ENCODE data around the gene EMC10. TPM values are rescaled to one million over a fixed set of nuclear protein-coding genes. Genes with fewer than 3 reads are reported as not detected.

The EMC10 gene
- total and polyA plus RNA-seq, 8 donors, result 72.3 to 157 (median 90.8) TPM

DNA sequence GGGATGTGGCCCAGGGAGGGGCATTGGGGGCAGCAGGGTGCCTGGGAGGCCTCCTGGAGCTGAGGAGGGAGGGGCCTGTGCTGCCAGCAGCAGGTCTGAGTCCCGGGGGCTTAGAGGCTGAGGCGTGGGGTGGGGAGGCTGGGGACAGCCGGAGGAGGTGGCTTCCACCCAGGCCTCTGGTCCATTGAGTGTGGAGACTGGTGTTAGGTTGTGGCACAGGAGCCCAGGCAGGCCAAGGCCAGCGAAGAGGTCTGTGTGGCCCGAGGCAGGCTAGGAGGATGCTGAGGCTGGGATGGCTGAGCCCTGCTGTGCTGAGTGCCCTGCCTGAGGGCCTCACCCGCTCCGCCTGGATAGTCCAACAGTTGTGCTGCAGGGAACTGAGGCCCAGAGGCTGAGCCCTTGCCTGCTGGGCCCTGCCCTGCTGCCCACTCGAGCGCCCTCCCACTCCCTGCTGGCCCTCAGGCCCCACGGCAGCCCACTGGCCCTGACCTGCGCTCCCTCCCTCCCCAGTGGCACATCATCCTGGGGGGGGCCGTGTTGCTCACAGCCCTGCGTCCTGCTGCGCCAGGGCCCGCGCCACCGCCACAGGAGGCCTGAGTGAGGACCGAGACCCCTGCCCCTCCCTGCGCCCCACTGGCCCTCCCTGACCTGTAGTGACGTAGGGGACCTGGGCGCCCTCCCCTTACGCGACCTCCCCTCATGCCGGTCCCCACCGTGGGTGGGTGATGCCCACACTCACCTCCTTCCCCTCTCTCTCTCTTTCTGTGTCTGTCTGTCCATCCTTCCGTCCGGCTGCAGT is 5.2 kb downstream of the EMC10 start:
- no peaks in the 10 kb centered on the region for H3K27me3 ChIP-seq
- no peak overlapping the region for H3K27ac ChIP-seq
- peaks cover 9 to 21% of the 10 kb centered on the region in 2 donors for H3K4me1 ChIP-seq
- no peak overlapping the region for H3K4me3 ChIP-seq
- ATAC-seq, result no peak
- H3K9me3 ChIP-seq, result no peaks in the 10 kb centered on the region
- peak in 1 of 4 donors; percentile 63 for DNase-seq
- H3K36me3 ChIP-seq, result peaks cover 0 to 64% of the 10 kb centered on the region in 2 donors
- intact Hi-C loops (cut with DNase I), result no loop called here
- TF ChIP-seq, protein P1, sequence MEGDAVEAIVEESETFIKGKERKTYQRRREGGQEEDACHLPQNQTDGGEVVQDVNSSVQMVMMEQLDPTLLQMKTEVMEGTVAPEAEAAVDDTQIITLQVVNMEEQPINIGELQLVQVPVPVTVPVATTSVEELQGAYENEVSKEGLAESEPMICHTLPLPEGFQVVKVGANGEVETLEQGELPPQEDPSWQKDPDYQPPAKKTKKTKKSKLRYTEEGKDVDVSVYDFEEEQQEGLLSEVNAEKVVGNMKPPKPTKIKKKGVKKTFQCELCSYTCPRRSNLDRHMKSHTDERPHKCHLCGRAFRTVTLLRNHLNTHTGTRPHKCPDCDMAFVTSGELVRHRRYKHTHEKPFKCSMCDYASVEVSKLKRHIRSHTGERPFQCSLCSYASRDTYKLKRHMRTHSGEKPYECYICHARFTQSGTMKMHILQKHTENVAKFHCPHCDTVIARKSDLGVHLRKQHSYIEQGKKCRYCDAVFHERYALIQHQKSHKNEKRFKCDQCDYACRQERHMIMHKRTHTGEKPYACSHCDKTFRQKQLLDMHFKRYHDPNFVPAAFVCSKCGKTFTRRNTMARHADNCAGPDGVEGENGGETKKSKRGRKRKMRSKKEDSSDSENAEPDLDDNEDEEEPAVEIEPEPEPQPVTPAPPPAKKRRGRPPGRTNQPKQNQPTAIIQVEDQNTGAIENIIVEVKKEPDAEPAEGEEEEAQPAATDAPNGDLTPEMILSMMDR (IDR thresholded peaks at IDR 0.05), result no peak

- DNase-seq (no peak), ATAC-seq (no peak)
- Histone ChIP-seq H3K4me1 (peaks cover 5 to 19% of the 10 kb centered on the region in 2 donors), H3K27me3 (peaks cover 0 to 4% of the 10 kb centered on the region in 2 donors), H3K27ac (no peak overlapping the region), H3K36me3 (peaks cover 0 to 64% of the 10 kb centered on the region in 2 donors), H3K4me3 (no peak overlapping the region), H3K9me3 (no peaks in the 10 kb centered on the region)
- intact Hi-C loops (cut with DNase I), result no loop called here
- TF ChIP-seq, protein P1 (IDR thresholded peaks at IDR 0.05), result no peak
Measured at GRCh38 chr19:50482271-50482855, 6.1 kb downstream of the EMC10 start.

- Histone ChIP-seq H3K27ac (no peak overlapping the region), H3K27me3 (peaks cover 0 to 9% of the 10 kb centered on the region in 2 donors), H3K4me1 (peaks cover 0 to 19% of the 10 kb centered on the region in 2 donors), H3K36me3 (peaks cover 0 to 64% of the 10 kb centered on the region in 2 donors), H3K4me3 (no peak overlapping the region), H3K9me3 (no peaks in the 10 kb centered on the region)
- peak in 1 of 4 donors; percentile 55 for DNase-seq
- TF ChIP-seq, protein P1 (IDR thresholded peaks at IDR 0.05), result no peak
- ATAC-seq, result no peak
- intact Hi-C loops (cut with DNase I), result no loop called here
Measured at GRCh38 chr19:50482916-50483315, 6.6 kb downstream of the EMC10 start.

DNA sequence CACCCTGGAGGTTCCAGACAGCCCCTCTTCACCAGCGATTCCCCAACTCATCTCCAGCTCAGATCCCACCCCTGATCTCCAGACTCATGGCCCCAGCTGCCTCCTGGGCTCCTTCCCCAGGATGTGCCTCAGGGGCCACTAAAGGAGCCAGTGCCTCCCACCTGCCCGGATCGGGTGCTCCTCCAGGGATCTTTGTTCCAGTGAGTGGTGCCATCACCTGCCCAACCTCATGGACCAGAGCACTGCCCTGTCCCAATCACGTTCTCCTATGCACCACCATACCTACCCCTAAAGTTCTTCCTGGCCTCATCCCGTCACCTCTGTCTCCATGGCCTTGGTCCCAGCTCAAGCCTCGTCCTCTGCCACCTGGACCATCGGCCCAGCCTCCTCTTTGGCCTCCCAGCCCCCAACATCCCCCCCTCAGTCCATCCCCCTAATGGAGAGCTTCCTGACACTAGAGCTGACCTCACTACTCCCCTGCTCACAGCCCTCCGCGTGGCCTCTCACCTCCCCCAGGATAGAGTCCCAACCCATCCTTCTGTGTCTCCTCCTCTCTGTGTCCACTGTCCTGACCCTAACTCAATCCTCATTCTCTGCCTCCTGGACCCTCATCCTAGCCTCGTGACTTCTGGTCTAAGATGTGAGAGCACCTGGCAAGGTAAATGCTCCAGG is 9.1 kb downstream of the EMC10 start:
- intact Hi-C loops (cut with DNase I), result no loop called here
- H3K27me3 ChIP-seq, result peaks cover 0 to 9% of the 10 kb centered on the region in 2 donors
- DNase-seq, result peak in 1 of 4 donors; percentile 20
- H3K4me3 ChIP-seq, result no peak overlapping the region
- TF ChIP-seq, protein P1 (IDR thresholded peaks at IDR 0.05), result no peak
- H3K9me3 ChIP-seq, result no peaks in the 10 kb centered on the region
- H3K36me3 ChIP-seq, result peaks cover 0 to 41% of the 10 kb centered on the region in 2 donors
- H3K27ac ChIP-seq, result no peak overlapping the region
- ATAC-seq, result no peak
- H3K4me1 ChIP-seq, result peaks cover 0 to 16% of the 10 kb centered on the region in 2 donors
